HepG2 (cell line): ENCODE results near the gene TSPYL2. TPM values are rescaled to one million over a fixed set of nuclear protein-coding genes. Genes with fewer than 3 reads are reported as not detected.

ENCODE experiments used
- ATAC-seq: fragments of 200-7000 bp; cut with Tn5 transposase; 3 replicates; pipeline ENCODE4 v1.9.1; 2020; ENCODE audit warnings: mild to moderate bottlenecking, moderate library complexity
- BruUV-seq: library from RNA; stranded (reverse); fragments of 400-500 nt; replicated peaks from 2 replicates; lab custom pipeline; 2021; lab: Mats Ljungman, UMichigan
- CTCF ChIA-PET: fragments of 300-600 bp; formaldehyde crosslinking; extraction: SDS; loops from one replicate; lab custom pipeline; 2021; ENCODE audit warnings: low total read pairs, inconsistent platforms, low intra/inter-chr PET ratio; lab: Yijun Ruan, JAX
- POLR2A ChIA-PET: fragments of 350-600 bp; sonication (Branson Sonifier 250); formaldehyde crosslinking; loops from one replicate; lab custom pipeline; 2020; ENCODE audit warnings: antibody characterized with exemption, inconsistent platforms; lab: Yijun Ruan, JAX
- DNase-seq: peaks from one replicate; pipeline ENCODE4 v3.0.0-alpha.2; 2015; ENCODE audit warnings: low spot score
- FAIRE-seq: peaks from 3 replicates; lab custom pipeline; 2011; peaks lifted over from hg19 to GRCh38; lab: Jason Lieb, UNC
- H2AFZ ChIP-seq: one replicate; pipeline ENCODE4 v1.6.1; 2011; ENCODE audit warnings: low read length, inconsistent platforms
- H3K27ac ChIP-seq: fragments of 300-600 bp; 3 replicates; pipeline ENCODE4 v1.8.0; 2011; ENCODE audit warnings: mixed run types, mild to moderate bottlenecking, mixed read lengths, low read length, inconsistent platforms; ENCODE audit not compliant: insufficient read depth; ENCODE audit errors: extremely low read length
- H3K27me3 ChIP-seq, 2 experiments: fragments of 200-600 bp in 1 of 2; 2 replicates in 1 of 2; 3 replicates in 1 of 2; pipeline versions ENCODE4 v1.6.0 to v1.8.0; 2011; ENCODE audit warnings: low read length in 2 of 2, mild to moderate bottlenecking in 2 of 2, moderate library complexity in 2 of 2, inconsistent platforms in 1 of 2; ENCODE audit not compliant: insufficient read depth in 2 of 2, control insufficient read depth in 1 of 2
- H3K36me3 ChIP-seq, 2 experiments: fragments of 200-600 bp in 1 of 2; replicated peaks in 1 of 2; 2 replicates in 1 of 2; 3 replicates in 1 of 2; pipeline versions ENCODE4 v1.5.1 to v1.8.0; 2011; ENCODE audit warnings: low read length in 2 of 2, inconsistent platforms in 1 of 2; ENCODE audit not compliant: insufficient read depth in 2 of 2, control insufficient read depth in 1 of 2
- H3K4me1 ChIP-seq: 2 replicates; pipeline ENCODE4 v1.5.1; 2012; ENCODE audit warnings: low read length, inconsistent platforms; ENCODE audit not compliant: insufficient read depth
- H3K4me2 ChIP-seq: 2 replicates; pipeline ENCODE4 v1.6.0; 2011; ENCODE audit warnings: low read depth, low read length, inconsistent platforms
- H3K4me3 ChIP-seq, 3 experiments: fragments of 200-600 bp in 1 of 3; sonication (generic), shearing (Covaris generic) in 1 of 3; replicated peaks in 1 of 3; 2 replicates each; pipeline ENCODE4 v1.5.1; 2011 to 2016; ENCODE audit warnings: low read length in 3 of 3, inconsistent platforms in 2 of 3, low read depth in 2 of 3, mild to moderate bottlenecking in 2 of 3, control low read depth in 1 of 3, mixed read lengths in 1 of 3; ENCODE audit not compliant: insufficient read depth in 1 of 3
- H3K79me2 ChIP-seq: one replicate; pipeline ENCODE4 v1.6.1; 2011; ENCODE audit warnings: low read length, inconsistent platforms; ENCODE audit not compliant: insufficient read depth
- H3K9ac ChIP-seq: 2 replicates; pipeline ENCODE4 v1.6.0; 2011; ENCODE audit warnings: mild to moderate bottlenecking, low read depth, low read length, inconsistent platforms; ENCODE audit not compliant: insufficient read depth
- H3K9me3 ChIP-seq: 2 replicates; pipeline ENCODE4 v1.5.1; 2012; ENCODE audit warnings: mild to moderate bottlenecking, low read length
- H4K20me1 ChIP-seq: 2 replicates; pipeline ENCODE4 v1.6.0; 2011; ENCODE audit warnings: inconsistent platforms, mild to moderate bottlenecking, low read length, moderate library complexity; ENCODE audit not compliant: insufficient read depth
- AKAP8 ChIP-seq: sonication (generic); formaldehyde crosslinking; IDR thresholded peaks from 2 replicates; pipeline ENCODE4 v1.5.1; 2020; ENCODE audit warnings: mild to moderate bottlenecking, missing genetic modification reagents
- FOXM1 ChIP-seq: sonication (generic); formaldehyde crosslinking; IDR thresholded peaks from 2 replicates; pipeline ENCODE4 v1.5.0; 2020; ENCODE audit warnings: missing genetic modification reagents
- IRF2 ChIP-seq: IDR thresholded peaks from 2 replicates; pipeline ENCODE4 v1.6.1; 2018; ENCODE audit warnings: missing genetic modification reagents, missing compliant biosample characterization
- MAFK ChIP-seq, 2 experiments: IDR thresholded peaks in 1 of 2; conservative IDR thresholded peaks in 1 of 2; 2 replicates each; pipeline ENCODE4 v1.6.1; 2011; ENCODE audit warnings: improper control_type of control experiment in 2 of 2, low read length in 2 of 2
- PPARG ChIP-seq: conservative IDR thresholded peaks from 2 replicates; pipeline ENCODE4 v1.6.1; 2016; ENCODE audit warnings: missing biosample characterization, missing genetic modification reagents
- RBM39 ChIP-seq: fragments of 200-400 bp; formaldehyde crosslinking; IDR thresholded peaks from one replicate; pipeline ENCODE4 v1.6.1; 2018; ENCODE audit warnings: antibody characterized with exemption, mild to moderate bottlenecking, low read depth, low read length; ENCODE audit not compliant: poor library complexity, severe bottlenecking
- RNF219 ChIP-seq: sonication (generic); formaldehyde crosslinking; IDR thresholded peaks from 2 replicates; pipeline ENCODE4 v1.5.0; 2020; ENCODE audit warnings: mild to moderate bottlenecking, missing genetic modification reagents
- SKI ChIP-seq: fragments of 450-650 bp; IDR thresholded peaks from one replicate; pipeline ENCODE4 v1.6.1; 2018; ENCODE audit warnings: mild to moderate bottlenecking; ENCODE audit not compliant: partially characterized antibody
- ZBTB49 ChIP-seq: sonication (generic); formaldehyde crosslinking; IDR thresholded peaks from 2 replicates; pipeline ENCODE4 v1.4.0; 2020; ENCODE audit warnings: missing genetic modification reagents, borderline replicate concordance
- ZNF496 ChIP-seq: sonication (generic); formaldehyde crosslinking; IDR thresholded peaks from 2 replicates; pipeline ENCODE4 v1.8.1; 2023; ENCODE audit warnings: mild to moderate bottlenecking, moderate library complexity, missing genetic modification reagents; ENCODE audit not compliant: insufficient replicate concordance
- ZNF530 ChIP-seq: sonication (generic); formaldehyde crosslinking; IDR thresholded peaks from 2 replicates; pipeline ENCODE4 v1.5.0; 2020; ENCODE audit warnings: low read depth, mild to moderate bottlenecking, missing genetic modification reagents
- ZNF549 ChIP-seq: sonication (generic); formaldehyde crosslinking; IDR thresholded peaks from 2 replicates; pipeline ENCODE4 v1.5.0; 2020; ENCODE audit warnings: missing genetic modification reagents
- ZNF557 ChIP-seq: sonication (generic); formaldehyde crosslinking; IDR thresholded peaks from 2 replicates; pipeline ENCODE4 v1.4.0; 2020; ENCODE audit warnings: missing genetic modification reagents
- ZNF703 ChIP-seq: sonication (generic); formaldehyde crosslinking; IDR thresholded peaks from 2 replicates; pipeline ENCODE4 v1.5.1; 2020; ENCODE audit warnings: missing genetic modification reagents, mild to moderate bottlenecking, moderate library complexity, borderline replicate concordance
- ZNF800 ChIP-seq: sonication (generic); formaldehyde crosslinking; IDR thresholded peaks from 2 replicates; pipeline ENCODE4 v1.4.0; 2020; ENCODE audit warnings: missing genetic modification reagents
- WGBS: methylation state at CpG from one replicate; pipeline ENCODE4 v1.1.6; 2017; ENCODE audit warnings: low lambda C conversion rate; 5-methylcytosine and 5-hydroxymethylcytosine counted together
- in situ Hi-C: cut with HindIII; loops from 2 replicates; pipeline ENCODE4 v1.10.0; 2017; ENCODE audit warnings: low pct_unique_long_range_greater_than_20kb; ENCODE audit not compliant: extremely low pct_ligation_motif_present
- intact Hi-C: fragments of 100-400 bp; cut with micrococcal nuclease; formaldehyde crosslinking; loops from one replicate; pipeline ENCODE4 v1.10.0; 2022; ENCODE audit not compliant: unreplicated experiment
- polyA plus RNA-seq, 8 experiments: library from polyadenylated mRNA; depleted of rRNA in 3 of 8; stranded (reverse) in 7 of 8; unstranded in 1 of 8; fragments of >200 nt; fragmentation: Illumina TruSeq in 4 of 8; extraction: Trizol in 4 of 8; gene quantifications; 2 replicates each; pipeline versions ENCODE4 v1.2.1 to v1.2.3, GENCODE V29; 2011 to 2016; ENCODE audit warnings: low read depth in 4 of 8, missing spikeins in 1 of 8, mixed read lengths in 1 of 8; ENCODE audit not compliant: insufficient read depth in 1 of 8
- total RNA-seq, 5 experiments: library from RNA; depleted of rRNA; stranded (reverse); fragments of >200 nt; fragmentation: Illumina TruSeq; extraction: Trizol; gene quantifications; 2 replicates each; pipeline ENCODE4 v1.2.3, GENCODE V29; 2016; ENCODE audit warnings: low read depth in 1 of 5
- TF ChIP-seq, protein P1 (sequence below): sonication (generic); formaldehyde crosslinking; IDR thresholded peaks from 2 replicates; pipeline ENCODE4 v1.8.0; 2022; ENCODE audit warnings: mild to moderate bottlenecking, missing genetic modification reagents; ENCODE audit not compliant: insufficient replicate concordance

TSPYL2 gene
- total and polyA plus RNA-seq, 2 of the 13 experiments (the other 11 are each of a cell fraction or from before 2014, with no cell fraction given) = 10.1 to 15.5 TPM

DNA sequence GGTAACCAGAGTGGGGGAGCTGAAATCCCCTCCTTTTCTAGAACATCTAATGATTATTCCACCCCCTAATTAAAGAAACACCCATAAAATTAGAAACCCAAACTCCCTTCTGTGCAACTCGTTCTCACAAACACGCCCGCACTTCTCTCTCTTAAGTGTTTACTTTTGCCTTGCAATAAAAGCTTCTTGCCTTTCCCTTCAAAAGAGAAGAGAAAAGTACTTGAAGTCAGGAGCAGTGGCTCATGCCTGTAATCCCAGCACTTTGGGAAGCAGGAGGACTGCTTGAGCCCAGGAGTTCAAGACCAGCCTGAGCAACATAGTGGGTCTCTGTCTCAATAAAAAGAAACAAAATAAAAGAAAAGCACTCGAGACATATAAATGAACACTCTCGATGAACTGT is 37.2 kb upstream of the TSPYL2 start:
- ATAC-seq (no peak), FAIRE-seq (no peak), DNase-seq (no peak)
- 47% methylated on average over 5 of the region's 5 CpGs for WGBS
- BruUV-seq = no TSS peak
- no peak overlapping the region for H3K9ac ChIP-seq
- ChIA-PET POLR2A (no interaction called here), CTCF (no interaction called here)
- in situ Hi-C loops (no loop called here), intact Hi-C loops (no loop called here)
- H3K27ac ChIP-seq = no peak overlapping the region
- no peaks in the 10 kb centered on the region for H3K27me3 ChIP-seq
- no peaks in the 10 kb centered on the region for H3K4me1 ChIP-seq
- no peaks in the 10 kb centered on the region for H3K9me3 ChIP-seq
- no peaks in the 10 kb centered on the region for H4K20me1 ChIP-seq
- no peak overlapping the region for H3K4me2 ChIP-seq
- no peak overlapping the region for H3K4me3 ChIP-seq
- no peak overlapping the region for H2AFZ ChIP-seq
- no peaks in the 10 kb centered on the region for H3K79me2 ChIP-seq
- no peaks in the 10 kb centered on the region for H3K36me3 ChIP-seq
- TF ChIP-seq, protein P1, sequence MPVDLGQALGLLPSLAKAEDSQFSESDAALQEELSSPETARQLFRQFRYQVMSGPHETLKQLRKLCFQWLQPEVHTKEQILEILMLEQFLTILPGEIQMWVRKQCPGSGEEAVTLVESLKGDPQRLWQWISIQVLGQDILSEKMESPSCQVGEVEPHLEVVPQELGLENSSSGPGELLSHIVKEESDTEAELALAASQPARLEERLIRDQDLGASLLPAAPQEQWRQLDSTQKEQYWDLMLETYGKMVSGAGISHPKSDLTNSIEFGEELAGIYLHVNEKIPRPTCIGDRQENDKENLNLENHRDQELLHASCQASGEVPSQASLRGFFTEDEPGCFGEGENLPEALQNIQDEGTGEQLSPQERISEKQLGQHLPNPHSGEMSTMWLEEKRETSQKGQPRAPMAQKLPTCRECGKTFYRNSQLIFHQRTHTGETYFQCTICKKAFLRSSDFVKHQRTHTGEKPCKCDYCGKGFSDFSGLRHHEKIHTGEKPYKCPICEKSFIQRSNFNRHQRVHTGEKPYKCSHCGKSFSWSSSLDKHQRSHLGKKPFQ = no peak
- TF ChIP-seq PPARG (CRISPR knock-in tag) = no peak
- no peak for TF ChIP-seq RBM39
- TF ChIP-seq IRF2 (CRISPR knock-in tag) = no peak
- no peak for TF ChIP-seq ZNF703 (CRISPR knock-in tag)
- TF ChIP-seq ZNF496 (CRISPR knock-in tag) = no peak
- TF ChIP-seq ZNF530 = no peak
- no peak for TF ChIP-seq ZBTB49 (CRISPR knock-in tag)
- no peak for TF ChIP-seq SKI
- TF ChIP-seq FOXM1 (CRISPR knock-in tag) = no peak
- TF ChIP-seq ZNF549 (CRISPR knock-in tag) = no peak
- TF ChIP-seq RNF219 (CRISPR knock-in tag) = no peak
- TF ChIP-seq ZNF800 (CRISPR knock-in tag) = no peak
- no peak for TF ChIP-seq ZNF557 (CRISPR knock-in tag)
- no peak for TF ChIP-seq AKAP8 (CRISPR knock-in tag)
- no peak for TF ChIP-seq MAFK (conservative IDR thresholded peaks at IDR 0.05 in 1 of 2, IDR thresholded peaks at IDR 0.05 in 1 of 2; ENCODE audit: low read length in 2 of 2)
